ENCODE data around the gene DPF3. TPM values are rescaled to one million over a fixed set of nuclear protein-coding genes. Genes with fewer than 3 reads are reported as not detected.

DPF3 gene
- total and polyA plus RNA-seq, 2 donors from 2014 or later: 2.3 to 2.8 TPM

GRCh38 chr14:72939630-72940029, 45.7 kb upstream of the DPF3 start:
- no peak overlapping the region for H3K4me3 ChIP-seq (ENCODE audit: low read length in 3 of 3)
- intact Hi-C loops (cut with DNase I): no loop called here
- DNase-seq: no peak
- TF ChIP-seq CTCF (IDR thresholded peaks at IDR 0.05; ENCODE audit: borderline replicate concordance, extremely low read depth, insufficient read depth): no peak
- H3K27me3 ChIP-seq (ENCODE audit: control insufficient read depth, insufficient read depth, low read length): no peaks in the 10 kb centered on the region
- H3K9ac ChIP-seq (ENCODE audit: low read length in 3 of 3): no peak overlapping the region
- H3K27ac ChIP-seq (ENCODE audit: low read depth in 2 of 2, low read length in 2 of 2): no peak overlapping the region
- H3K9me3 ChIP-seq (ENCODE audit: control insufficient read depth in 2 of 3, insufficient read depth in 1 of 3, low read length in 3 of 3): no peaks in the 10 kb centered on the region
- peaks cover 0 to 36% (median 22%) of the 10 kb centered on the region in 3 donors for H3K36me3 ChIP-seq (ENCODE audit: control insufficient read depth in 2 of 3, insufficient read depth in 3 of 3, low read length in 3 of 3)
- FAIRE-seq: no peak
- H3K4me1 ChIP-seq (ENCODE audit: control insufficient read depth in 2 of 3, insufficient read depth in 2 of 3, low read depth in 1 of 3, low read length in 3 of 3): no peaks in the 10 kb centered on the region

DNA sequence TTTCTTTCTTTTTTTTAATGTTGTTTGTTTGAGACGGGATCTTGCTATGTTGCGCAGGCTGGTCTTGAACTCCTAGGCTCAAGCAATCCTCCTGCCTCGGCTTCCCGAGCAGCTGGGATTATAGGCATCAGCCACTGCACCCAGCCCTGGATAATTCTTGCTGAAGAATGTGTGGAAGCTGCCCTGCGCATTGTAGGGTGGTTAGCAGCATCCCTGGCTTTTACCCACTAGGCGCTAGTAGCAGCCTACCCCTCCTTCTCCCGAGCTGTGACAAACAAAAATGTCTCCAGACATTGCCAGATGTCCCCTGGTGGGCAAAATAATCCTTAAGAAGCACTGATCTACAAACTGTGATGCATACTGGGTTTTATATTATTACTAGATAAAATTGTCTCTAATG, 39.0 kb upstream of the DPF3 start:
- no peak overlapping the region for H3K9ac ChIP-seq (ENCODE audit: low read length in 3 of 3)
- no peaks in the 10 kb centered on the region for H3K9me3 ChIP-seq (ENCODE audit: control insufficient read depth in 2 of 3, insufficient read depth in 1 of 3, low read length in 3 of 3)
- H3K27ac ChIP-seq (ENCODE audit: low read depth in 2 of 2, low read length in 2 of 2): no peak overlapping the region
- peaks cover 0 to 1% (median 0%) of the 10 kb centered on the region in 3 donors for H3K36me3 ChIP-seq (ENCODE audit: control insufficient read depth in 2 of 3, insufficient read depth in 3 of 3, low read length in 3 of 3)
- H3K4me3 ChIP-seq (ENCODE audit: low read length in 3 of 3): no peak overlapping the region
- no peak for DNase-seq
- no peak for TF ChIP-seq CTCF (IDR thresholded peaks at IDR 0.05; ENCODE audit: borderline replicate concordance, extremely low read depth, insufficient read depth)
- FAIRE-seq: no peak
- no peaks in the 10 kb centered on the region for H3K27me3 ChIP-seq (ENCODE audit: control insufficient read depth, insufficient read depth, low read length)
- H3K4me1 ChIP-seq (ENCODE audit: control insufficient read depth in 2 of 3, insufficient read depth in 2 of 3, low read depth in 1 of 3, low read length in 3 of 3): no peaks in the 10 kb centered on the region
- intact Hi-C loops (cut with DNase I): no loop called here

DNA sequence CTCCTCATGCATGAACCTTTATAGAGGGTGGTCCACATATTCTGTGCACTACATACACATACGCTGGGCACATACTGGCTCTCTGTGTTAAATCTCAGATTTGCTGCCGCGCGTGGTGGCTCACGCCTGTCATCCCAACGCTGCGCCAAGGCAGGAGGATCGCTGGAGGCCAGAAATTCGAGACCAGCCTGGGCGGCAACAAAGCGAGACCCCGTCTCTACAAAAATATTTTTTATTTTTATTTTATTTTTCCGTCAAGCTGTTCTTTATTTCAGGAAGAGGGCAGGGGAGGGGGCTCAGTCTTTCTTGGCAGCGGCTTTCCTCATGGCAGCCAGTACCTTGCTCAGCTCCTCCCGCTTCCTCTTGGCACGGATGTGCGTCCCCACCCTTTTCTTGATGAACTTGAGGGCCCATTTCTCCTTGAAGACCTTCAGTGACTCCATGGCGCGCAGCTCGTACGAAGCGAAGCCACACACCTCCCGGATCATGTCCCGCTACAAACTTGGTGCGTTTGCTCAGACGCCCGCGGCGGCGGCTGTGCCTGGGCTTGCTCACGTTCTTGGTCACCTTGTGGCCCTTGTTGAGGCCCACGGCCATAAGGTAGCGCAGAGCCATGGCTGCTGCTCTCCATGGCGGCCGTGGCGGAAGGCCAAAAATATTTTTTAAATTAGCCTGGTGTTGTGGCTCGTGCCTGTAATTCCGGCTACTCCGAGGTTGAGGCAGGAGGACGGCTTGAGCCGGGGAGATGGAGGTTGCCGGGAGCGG, 35.6 kb upstream of the DPF3 start:
- intact Hi-C loops (cut with DNase I): no loop called here
- no peak overlapping the region for H3K9ac ChIP-seq (ENCODE audit: low read length in 3 of 3)
- no peak overlapping the region for H3K4me3 ChIP-seq (ENCODE audit: low read length in 3 of 3)
- H3K27ac ChIP-seq (ENCODE audit: low read depth in 2 of 2, low read length in 2 of 2): no peak overlapping the region
- no peaks in the 10 kb centered on the region for H3K36me3 ChIP-seq (ENCODE audit: control insufficient read depth in 2 of 3, insufficient read depth in 3 of 3, low read length in 3 of 3)
- no peaks in the 10 kb centered on the region for H3K4me1 ChIP-seq (ENCODE audit: control insufficient read depth in 2 of 3, insufficient read depth in 2 of 3, low read depth in 1 of 3, low read length in 3 of 3)
- TF ChIP-seq CTCF (IDR thresholded peaks at IDR 0.05; ENCODE audit: borderline replicate concordance, extremely low read depth, insufficient read depth): no peak
- no peaks in the 10 kb centered on the region for H3K9me3 ChIP-seq (ENCODE audit: control insufficient read depth in 2 of 3, insufficient read depth in 1 of 3, low read length in 3 of 3)
- DNase-seq (no peak), FAIRE-seq (no peak)
- H3K27me3 ChIP-seq (ENCODE audit: control insufficient read depth, insufficient read depth, low read length): no peaks in the 10 kb centered on the region
